Thyroid gland (tissue), 4 donors: ENCODE data around the gene VAV3. TPM values are rescaled to one million over a fixed set of nuclear protein-coding genes. Genes with fewer than 3 reads are reported as not detected.
"Not testable (repeated sequence)": the region's sequence is repeated elsewhere in the genome, so short reads cannot be mapped to it uniquely, and the experiment has no call there.

ENCODE experiments used
- DNase-seq, 2 donors: peaks; one replicate each; pipeline ENCODE4 v3.0.0-alpha.2; 2019
- H3K27ac ChIP-seq, 3 donors: fragments of 200-600 bp; sonication (generic); 1 replicate in 2 of 3; 2 replicates in 1 of 3; pipeline ENCODE4 v1.5.1; 2016 to 2019; ENCODE audit warnings: mild to moderate bottlenecking in 1 of 3, moderate library complexity in 1 of 3
- H3K27me3 ChIP-seq: fragments of 200-600 bp; sonication (generic); one replicate; pipeline ENCODE4 v1.5.1; 2019
- H3K36me3 ChIP-seq, 2 donors: fragments of 200-600 bp; sonication (generic); one replicate each; pipeline ENCODE4 v1.5.1; 2016 to 2019
- H3K4me1 ChIP-seq, 2 donors: fragments of 200-600 bp; sonication (generic); one replicate each; pipeline ENCODE4 v1.5.1; 2017 to 2019
- H3K4me3 ChIP-seq, 3 donors: fragments of 200-600 bp; sonication (generic); replicated peaks in 1 of 3; 1 replicate in 2 of 3; 2 replicates in 1 of 3; pipeline ENCODE4 v1.5.1; 2016; ENCODE audit warnings: mild to moderate bottlenecking in 1 of 3
- H3K9me3 ChIP-seq: fragments of 200-600 bp; sonication (generic); one replicate; pipeline ENCODE4 v1.5.1; 2017
- POLR2A ChIP-seq, 2 donors: fragments of 450-650 bp; IDR thresholded peaks; one replicate each; pipeline ENCODE4 v1.6.1; 2017; ENCODE audit warnings: antibody characterized with exemption in 2 of 2, mild to moderate bottlenecking in 2 of 2, moderate library complexity in 1 of 2
- WGBS, 2 donors: methylation state at CpG; one replicate each; pipeline ENCODE4 v1.1.5; 2017; 5-methylcytosine and 5-hydroxymethylcytosine counted together
- intact Hi-C: fragments of 100-400 bp; cut with DNase I; formaldehyde crosslinking; loops from one replicate; pipeline ENCODE4 v1.15.1; 2023
- total RNA-seq, 4 donors: library from RNA; depleted of rRNA; stranded (reverse); fragments of >200 nt; gene quantifications; one replicate each; pipeline ENCODE4 v1.2.3, GENCODE V29; 2016
- TF ChIP-seq, protein P1 (sequence below), 6 experiments: fragments of 200-600 bp in 3 of 6; fragments of 450-650 bp in 3 of 6; sonication (generic) in 3 of 6; IDR thresholded peaks; one replicate each; pipeline ENCODE4 v1.5.1; 2016 to 2019; ENCODE audit warnings: antibody characterized with exemption in 6 of 6, mild to moderate bottlenecking in 2 of 6, inconsistent platforms in 1 of 6, moderate library complexity in 1 of 6

The VAV3 gene
- total RNA-seq, 4 donors from 2014 or later: 14.8 to 22.8 (median 18.8) TPM

DNA sequence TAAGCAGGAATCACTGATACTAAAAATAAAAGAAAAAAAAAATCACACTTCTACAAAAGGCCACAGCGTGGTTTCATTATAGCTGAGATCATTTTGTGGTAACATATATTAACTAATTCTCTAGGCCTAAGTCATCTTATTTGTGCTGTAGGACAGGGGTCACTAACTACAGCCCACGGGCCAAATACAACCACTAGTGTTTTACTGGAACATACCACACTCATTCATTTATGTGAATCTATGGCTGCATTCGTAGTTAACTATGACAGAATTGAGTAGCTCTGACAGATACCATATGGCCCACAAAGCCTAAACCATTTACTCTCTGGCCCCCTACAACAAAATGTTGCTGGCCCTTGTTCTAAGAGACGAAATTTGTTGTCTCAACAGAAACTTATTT, 224.4 kb downstream of the VAV3 start:
- DNase-seq: no peak
- Histone ChIP-seq H3K27ac (no peak overlapping the region), H3K9me3 (no peaks in the 10 kb centered on the region), H3K4me3 (no peak overlapping the region), H3K4me1 (no peaks in the 10 kb centered on the region), H3K36me3 (no peaks in the 10 kb centered on the region), H3K27me3 (no peaks in the 10 kb centered on the region)
- 86 to 87% methylated on average over 4 of the region's 4 CpGs for WGBS, 2 donors
- intact Hi-C loops: no loop called here
- TF ChIP-seq, protein P1, sequence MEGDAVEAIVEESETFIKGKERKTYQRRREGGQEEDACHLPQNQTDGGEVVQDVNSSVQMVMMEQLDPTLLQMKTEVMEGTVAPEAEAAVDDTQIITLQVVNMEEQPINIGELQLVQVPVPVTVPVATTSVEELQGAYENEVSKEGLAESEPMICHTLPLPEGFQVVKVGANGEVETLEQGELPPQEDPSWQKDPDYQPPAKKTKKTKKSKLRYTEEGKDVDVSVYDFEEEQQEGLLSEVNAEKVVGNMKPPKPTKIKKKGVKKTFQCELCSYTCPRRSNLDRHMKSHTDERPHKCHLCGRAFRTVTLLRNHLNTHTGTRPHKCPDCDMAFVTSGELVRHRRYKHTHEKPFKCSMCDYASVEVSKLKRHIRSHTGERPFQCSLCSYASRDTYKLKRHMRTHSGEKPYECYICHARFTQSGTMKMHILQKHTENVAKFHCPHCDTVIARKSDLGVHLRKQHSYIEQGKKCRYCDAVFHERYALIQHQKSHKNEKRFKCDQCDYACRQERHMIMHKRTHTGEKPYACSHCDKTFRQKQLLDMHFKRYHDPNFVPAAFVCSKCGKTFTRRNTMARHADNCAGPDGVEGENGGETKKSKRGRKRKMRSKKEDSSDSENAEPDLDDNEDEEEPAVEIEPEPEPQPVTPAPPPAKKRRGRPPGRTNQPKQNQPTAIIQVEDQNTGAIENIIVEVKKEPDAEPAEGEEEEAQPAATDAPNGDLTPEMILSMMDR (IDR thresholded peaks at IDR 0.05): no peak
- TF ChIP-seq POLR2A (IDR thresholded peaks at IDR 0.05): no peak

DNA sequence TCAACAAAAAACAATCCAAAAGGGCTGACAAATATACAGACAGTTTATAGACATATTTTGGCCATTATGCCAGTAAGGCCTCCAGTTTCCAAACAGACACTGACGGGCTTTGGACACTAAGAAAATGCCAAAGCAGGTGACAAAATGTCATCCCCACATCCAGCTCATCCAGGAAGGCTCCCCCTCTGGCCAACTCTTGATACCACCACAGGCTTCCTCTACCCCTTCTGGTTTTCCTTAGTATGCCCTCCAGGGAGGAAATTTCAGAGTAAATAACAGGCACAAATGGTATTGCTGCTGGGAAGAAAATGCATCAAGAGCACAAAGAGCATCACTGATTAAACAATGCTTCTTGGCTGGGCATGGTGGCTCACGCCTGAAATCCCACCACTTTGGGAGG, 225.3 kb downstream of the VAV3 start:
- Histone ChIP-seq H3K9me3 (no peaks in the 10 kb centered on the region), H3K27ac (no peak overlapping the region), H3K27me3 (no peaks in the 10 kb centered on the region), H3K4me1 (no peaks in the 10 kb centered on the region), H3K4me3 (no peak overlapping the region), H3K36me3 (no peaks in the 10 kb centered on the region)
- 86 to 96% methylated on average over 2 of the region's 2 CpGs for WGBS, 2 donors
- no peak for DNase-seq
- TF ChIP-seq, protein P1 (IDR thresholded peaks at IDR 0.05): no peak
- TF ChIP-seq POLR2A (IDR thresholded peaks at IDR 0.05): no peak
- intact Hi-C loops: no loop called here

DNA sequence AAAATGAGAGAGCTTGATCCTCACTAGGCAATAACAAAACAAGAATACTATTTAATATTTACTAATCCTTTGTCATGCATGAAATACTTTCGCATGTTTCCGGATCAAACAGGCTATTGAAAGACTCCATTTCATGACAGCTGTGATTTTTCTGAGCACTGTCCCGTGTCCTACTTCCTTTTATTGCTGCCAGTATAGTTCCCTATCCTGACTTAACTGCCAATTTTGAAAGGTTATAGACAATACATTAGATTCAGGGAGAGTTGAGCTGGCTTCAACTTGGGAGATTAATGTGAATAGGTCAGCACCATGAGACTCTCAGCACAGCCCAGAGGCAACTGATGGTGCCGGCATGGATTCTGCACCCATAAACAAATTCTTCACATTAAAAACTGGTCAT, 225.8 kb downstream of the VAV3 start:
- Histone ChIP-seq H3K36me3 (no peaks in the 10 kb centered on the region), H3K27me3 (no peaks in the 10 kb centered on the region), H3K4me3 (no peak overlapping the region), H3K27ac (no peak overlapping the region), H3K4me1 (no peaks in the 10 kb centered on the region), H3K9me3 (no peaks in the 10 kb centered on the region)
- 71 to 77% methylated on average over 4 of the region's 4 CpGs for WGBS, 2 donors
- DNase-seq: no peak
- intact Hi-C loops: no loop called here
- no peak for TF ChIP-seq POLR2A (IDR thresholded peaks at IDR 0.05)
- TF ChIP-seq, protein P1 (IDR thresholded peaks at IDR 0.05): no peak

DNA sequence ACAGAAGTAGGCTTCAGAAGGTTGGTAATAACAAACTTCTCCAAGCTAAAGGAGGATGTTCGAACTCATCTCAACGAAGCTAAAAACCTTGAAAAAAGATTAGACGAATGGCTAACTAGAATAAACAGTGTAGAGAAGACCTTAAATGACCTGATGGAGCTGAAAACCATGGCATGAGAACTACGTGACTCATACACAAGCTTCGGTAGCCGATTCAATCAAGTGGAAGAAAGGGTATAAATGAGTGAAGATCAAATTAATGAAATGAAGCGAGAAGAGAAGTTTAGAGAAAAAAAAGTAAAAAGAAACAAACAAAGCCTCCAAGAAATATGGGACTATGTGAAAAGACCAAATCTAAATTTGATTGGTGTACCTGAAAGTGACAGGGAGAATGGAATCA, 231.6 kb downstream of the VAV3 start:
- H3K36me3 ChIP-seq, H3K4me3 ChIP-seq, intact Hi-C loops, H3K27ac ChIP-seq, H3K9me3 ChIP-seq, H3K27me3 ChIP-seq, H3K4me1 ChIP-seq, DNase-seq: not testable (repeated sequence)
- WGBS, 2 donors: 94% methylated on average over 7 of the region's 7 CpGs

DNA sequence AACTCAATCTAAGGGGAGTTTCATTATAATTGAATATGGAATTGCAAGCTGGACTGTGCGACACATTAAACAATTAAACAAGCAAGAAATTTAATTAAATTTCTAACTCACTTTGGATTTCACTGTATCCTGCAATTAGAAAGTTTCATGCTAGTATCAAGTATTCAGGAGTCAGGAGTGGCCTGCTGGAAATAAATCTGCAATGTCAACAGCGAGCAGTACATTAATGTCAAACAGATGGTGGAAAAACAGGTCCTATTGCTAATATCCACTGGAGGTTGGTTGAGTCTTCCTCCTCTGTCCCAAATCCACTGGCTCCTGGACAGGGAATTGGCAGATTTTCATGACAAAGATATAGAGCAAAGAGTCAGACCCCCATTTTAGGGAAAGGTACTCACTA, 237.1 kb downstream of the VAV3 start:
- no peaks in the 10 kb centered on the region for H3K27me3 ChIP-seq
- TF ChIP-seq, protein P1 (IDR thresholded peaks at IDR 0.05): no peak
- no peak for TF ChIP-seq POLR2A (IDR thresholded peaks at IDR 0.05)
- intact Hi-C loops: no loop called here
- H3K36me3 ChIP-seq: no peaks in the 10 kb centered on the region
- no peak overlapping the region for H3K4me3 ChIP-seq
- no peak overlapping the region for H3K27ac ChIP-seq
- DNase-seq: no peak
- no peaks in the 10 kb centered on the region for H3K4me1 ChIP-seq
- no peaks in the 10 kb centered on the region for H3K9me3 ChIP-seq
- WGBS, 2 donors: 89 to 91% methylated on average over 2 of the region's 2 CpGs

DNA sequence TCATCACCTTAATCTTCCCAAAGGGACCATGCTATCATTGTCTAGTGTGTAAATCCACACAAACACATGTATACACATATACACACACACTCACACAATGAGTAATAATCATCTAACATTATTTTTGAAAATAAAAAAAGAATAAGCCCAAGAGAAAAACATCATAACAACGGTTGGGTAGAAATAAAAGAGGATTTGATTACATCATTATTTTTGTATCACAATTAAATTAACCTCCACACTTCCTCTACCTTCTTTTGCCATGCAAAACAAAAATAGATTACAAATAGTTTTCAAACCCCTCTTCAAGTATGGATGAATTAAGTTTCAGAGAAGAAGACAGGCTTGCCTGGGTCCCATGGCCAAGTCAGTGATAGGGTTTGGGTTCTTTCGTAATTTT, 238.1 kb downstream of the VAV3 start:
- no peaks in the 10 kb centered on the region for H3K27me3 ChIP-seq
- H3K36me3 ChIP-seq: no peaks in the 10 kb centered on the region
- H3K27ac ChIP-seq: no peak overlapping the region
- no peaks in the 10 kb centered on the region for H3K4me1 ChIP-seq
- no peak for TF ChIP-seq POLR2A (IDR thresholded peaks at IDR 0.05)
- TF ChIP-seq, protein P1 (IDR thresholded peaks at IDR 0.05): no peak
- no peak overlapping the region for H3K4me3 ChIP-seq
- WGBS, 2 donors: 86 to 88% methylated on average over 2 of the region's 2 CpGs
- intact Hi-C loops: no loop called here
- no peaks in the 10 kb centered on the region for H3K9me3 ChIP-seq
- no peak for DNase-seq
